ENCODE results near the gene NES.

GRCh38 chr1:156639601-156640101, 37.6 kb downstream of the NES start:
- TF ChIP-seq, protein P1, sequence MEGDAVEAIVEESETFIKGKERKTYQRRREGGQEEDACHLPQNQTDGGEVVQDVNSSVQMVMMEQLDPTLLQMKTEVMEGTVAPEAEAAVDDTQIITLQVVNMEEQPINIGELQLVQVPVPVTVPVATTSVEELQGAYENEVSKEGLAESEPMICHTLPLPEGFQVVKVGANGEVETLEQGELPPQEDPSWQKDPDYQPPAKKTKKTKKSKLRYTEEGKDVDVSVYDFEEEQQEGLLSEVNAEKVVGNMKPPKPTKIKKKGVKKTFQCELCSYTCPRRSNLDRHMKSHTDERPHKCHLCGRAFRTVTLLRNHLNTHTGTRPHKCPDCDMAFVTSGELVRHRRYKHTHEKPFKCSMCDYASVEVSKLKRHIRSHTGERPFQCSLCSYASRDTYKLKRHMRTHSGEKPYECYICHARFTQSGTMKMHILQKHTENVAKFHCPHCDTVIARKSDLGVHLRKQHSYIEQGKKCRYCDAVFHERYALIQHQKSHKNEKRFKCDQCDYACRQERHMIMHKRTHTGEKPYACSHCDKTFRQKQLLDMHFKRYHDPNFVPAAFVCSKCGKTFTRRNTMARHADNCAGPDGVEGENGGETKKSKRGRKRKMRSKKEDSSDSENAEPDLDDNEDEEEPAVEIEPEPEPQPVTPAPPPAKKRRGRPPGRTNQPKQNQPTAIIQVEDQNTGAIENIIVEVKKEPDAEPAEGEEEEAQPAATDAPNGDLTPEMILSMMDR (tag by site-specific recombination; IDR thresholded peaks at IDR 0.05) = no peak
- TF ChIP-seq ZFP37 (tag by site-specific recombination; IDR thresholded peaks at IDR 0.05) (no peak), MEIS1 (CRISPR knock-in tag; IDR thresholded peaks at IDR 0.05; ENCODE audit: borderline replicate concordance) (no peak), REST (tag by site-specific recombination; IDR thresholded peaks at IDR 0.05) (no peak), ZNF302 (tag by site-specific recombination; IDR thresholded peaks at IDR 0.05; ENCODE audit: low read depth) (no peak), ZNF350 (tag by site-specific recombination; IDR thresholded peaks at IDR 0.05) (no peak), ZNF513 (tag by site-specific recombination; IDR thresholded peaks at IDR 0.05) (no peak)
- TF ChIP-seq, protein P2, sequence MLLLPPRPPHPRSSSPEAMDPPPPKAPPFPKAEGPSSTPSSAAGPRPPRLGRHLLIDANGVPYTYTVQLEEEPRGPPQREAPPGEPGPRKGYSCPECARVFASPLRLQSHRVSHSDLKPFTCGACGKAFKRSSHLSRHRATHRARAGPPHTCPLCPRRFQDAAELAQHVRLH (tag by site-specific recombination; IDR thresholded peaks at IDR 0.05) = no peak
- TF ChIP-seq, protein P3, sequence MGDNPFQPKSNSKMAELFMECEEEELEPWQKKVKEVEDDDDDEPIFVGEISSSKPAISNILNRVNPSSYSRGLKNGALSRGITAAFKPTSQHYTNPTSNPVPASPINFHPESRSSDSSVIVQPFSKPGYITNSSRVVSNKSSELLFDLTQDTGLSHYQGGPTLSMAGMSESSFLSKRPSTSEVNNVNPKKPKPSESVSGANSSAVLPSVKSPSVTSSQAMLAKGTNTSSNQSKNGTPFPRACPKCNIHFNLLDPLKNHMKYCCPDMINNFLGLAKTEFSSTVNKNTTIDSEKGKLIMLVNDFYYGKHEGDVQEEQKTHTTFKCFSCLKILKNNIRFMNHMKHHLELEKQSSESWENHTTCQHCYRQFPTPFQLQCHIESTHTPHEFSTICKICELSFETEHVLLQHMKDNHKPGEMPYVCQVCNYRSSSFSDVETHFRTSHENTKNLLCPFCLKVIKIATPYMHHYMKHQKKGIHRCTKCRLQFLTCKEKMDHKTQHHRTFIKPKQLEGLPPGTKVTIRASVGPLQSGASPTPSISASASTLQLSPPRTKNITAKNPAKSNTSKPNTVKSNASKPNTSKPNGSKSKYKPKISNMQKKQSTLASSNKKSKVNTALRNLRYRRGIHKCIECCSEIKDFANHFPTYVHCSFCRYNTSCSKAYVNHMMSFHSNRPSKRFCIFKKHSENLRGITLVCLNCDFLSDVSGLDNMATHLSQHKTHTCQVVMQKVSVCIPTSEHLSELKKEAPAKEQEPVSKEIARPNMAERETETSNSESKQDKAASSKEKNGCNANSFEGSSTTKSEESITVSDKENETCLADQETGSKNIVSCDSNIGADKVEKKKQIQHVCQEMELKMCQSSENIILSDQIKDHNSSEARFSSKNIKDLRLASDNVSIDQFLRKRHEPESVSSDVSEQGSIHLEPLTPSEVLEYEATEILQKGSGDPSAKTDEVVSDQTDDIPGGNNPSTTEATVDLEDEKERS (tag by site-specific recombination; IDR thresholded peaks at IDR 0.05) = no peak

Measured in HEK293 (cell line).